Measurements from ENCODE around the gene EIF4H.
"Not testable (repeated sequence)": the region's sequence is repeated elsewhere in the genome, so short reads cannot be mapped to it uniquely, and the experiment has no call there.

EIF4H gene

DNA sequence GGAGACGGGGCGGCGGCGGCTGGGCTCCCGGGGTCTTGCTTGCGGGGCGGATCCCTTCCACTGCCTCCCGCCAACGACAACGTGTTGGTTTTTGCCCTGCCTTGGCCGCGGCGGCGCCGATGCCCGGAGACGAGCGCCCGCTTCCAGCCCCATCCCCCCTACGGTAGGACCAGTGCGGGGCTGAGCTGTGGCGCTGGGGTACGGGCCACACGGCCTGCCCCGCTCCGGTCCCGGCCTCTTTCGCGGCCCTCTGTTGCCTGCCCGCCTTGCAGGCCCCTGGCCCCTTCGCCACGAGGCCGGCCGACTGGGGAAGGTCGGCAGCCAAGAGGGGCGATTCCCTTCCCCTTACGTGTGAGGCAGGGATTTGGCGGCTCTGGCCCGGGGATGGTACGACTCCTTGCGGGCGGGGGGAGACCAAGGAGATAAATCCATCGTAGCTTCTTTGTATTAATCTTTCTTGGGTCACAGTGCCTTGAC lies 488 bp downstream of the EIF4H start:
- DNase-seq (ENCODE audit: low read depth in 1 of 2, low spot score in 1 of 2): peak; percentile 14 to 25

DNA sequence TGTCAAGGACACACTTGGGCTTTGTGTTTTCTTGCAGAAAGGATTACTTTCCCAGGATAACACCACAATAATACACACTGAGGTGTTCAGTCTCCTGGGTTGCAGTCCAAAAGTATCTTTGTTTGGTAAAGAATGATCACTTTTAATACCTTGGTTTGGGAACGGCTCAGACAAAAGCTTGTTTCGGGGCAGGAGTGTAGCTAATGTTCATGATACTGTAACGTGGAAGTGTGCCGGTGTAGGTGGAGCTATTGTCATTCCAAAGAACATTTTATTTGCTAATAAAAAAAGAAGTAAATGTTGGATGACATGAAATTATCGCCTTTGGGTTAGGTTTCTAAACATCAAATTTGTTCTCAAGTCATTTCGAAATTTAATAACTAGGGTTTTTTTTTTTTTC lies 1.2 kb downstream of the EIF4H start:
- DNase-seq (ENCODE audit: low read depth in 1 of 2, low spot score in 1 of 2): no peak

DNA sequence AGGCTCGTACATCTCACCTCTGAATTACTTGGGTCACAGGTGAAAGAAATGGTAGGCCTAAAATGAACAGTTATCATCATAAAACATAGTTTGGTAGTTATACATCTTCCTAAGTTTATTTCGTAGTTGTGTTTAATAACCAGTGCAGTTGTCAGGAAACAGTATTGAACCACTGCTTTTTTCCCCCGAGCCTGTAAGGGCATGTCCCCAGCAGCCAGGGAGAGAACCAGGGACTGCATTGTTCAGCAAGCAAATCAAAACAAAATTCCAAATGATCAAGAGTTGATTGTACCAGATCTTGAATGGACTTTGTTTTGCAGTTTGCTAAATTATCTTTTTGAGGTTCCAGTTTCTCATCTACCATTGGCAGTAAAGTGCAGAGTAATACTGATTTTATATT lies 2.4 kb downstream of the EIF4H start:
- DNase-seq (ENCODE audit: low read depth in 1 of 2, low spot score in 1 of 2): no peak

DNA sequence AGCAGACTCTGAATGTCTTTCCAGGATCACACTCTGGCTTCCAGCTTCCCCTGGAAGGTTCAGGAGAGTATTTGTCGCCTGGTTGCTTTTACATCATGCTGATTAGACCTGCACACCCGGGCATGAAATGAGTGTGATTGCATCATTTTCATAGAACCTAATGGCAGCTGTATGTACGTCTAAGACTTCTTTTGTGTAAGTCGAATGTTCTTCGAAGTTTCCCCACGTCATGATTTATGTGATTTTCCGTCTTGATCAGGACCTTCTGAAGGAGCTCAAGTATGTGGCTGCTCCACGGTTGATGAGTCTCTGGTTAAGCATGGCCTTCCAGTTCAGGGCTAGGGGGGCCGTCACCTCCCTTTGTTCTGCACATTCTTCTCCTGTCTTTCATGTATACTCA lies 4.5 kb downstream of the EIF4H start:
- DNase-seq (ENCODE audit: low read depth in 1 of 2, low spot score in 1 of 2): no peak

DNA sequence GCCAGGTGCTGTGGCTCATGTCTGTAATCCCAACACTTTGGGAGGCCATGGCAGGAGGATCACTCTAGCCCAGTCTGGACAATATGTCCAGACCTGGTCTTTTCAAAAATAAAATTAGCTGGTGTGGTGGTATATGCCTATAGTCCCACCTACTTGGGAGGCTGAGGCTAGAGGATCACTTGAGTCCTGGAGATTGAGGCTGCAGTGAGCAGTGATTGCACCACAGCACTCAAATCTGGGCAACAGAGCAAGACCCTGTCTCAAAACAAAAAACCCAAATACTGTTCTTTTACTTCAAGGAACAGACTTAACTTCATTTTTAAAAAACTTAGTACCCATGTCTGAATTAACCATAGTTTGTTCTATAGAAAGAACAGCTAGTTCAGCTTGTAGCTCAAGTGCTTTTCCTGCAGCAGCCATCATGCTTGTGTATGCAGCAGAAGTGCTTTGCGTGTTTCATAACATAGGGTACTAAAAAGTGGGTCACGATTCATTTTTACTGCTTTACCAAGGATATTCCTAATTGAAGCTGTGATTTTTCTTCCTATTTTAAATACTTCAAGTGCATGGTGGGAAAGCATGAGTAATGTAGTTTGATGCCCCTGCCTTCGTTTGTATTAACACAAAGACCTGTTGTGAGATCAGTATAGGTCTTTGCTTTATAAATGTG lies 5.9 kb downstream of the EIF4H start:
- DNase-seq (ENCODE audit: low read depth in 1 of 2, low spot score in 1 of 2): no peak

DNA sequence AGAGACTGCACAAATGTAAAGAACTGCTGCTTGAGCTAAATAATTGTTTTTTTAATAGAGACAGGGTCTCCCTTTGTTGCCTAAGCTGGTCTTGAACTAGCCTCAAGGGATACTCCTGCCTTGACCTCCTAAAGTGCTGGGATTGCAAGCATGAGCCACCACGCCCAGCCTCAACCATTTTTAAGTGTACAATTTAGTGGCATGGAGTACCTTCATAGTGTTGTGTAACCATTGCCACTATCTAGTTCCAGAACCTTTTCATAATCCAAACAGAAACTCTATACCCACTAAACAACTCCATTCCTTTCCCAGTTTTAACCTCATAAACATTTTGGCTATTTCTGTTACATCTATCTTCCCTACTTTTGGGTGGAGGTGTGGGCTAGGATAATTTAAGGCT lies 6.7 kb downstream of the EIF4H start:
- DNase-seq (ENCODE audit: low read depth in 1 of 2, low spot score in 1 of 2): no peak

DNA sequence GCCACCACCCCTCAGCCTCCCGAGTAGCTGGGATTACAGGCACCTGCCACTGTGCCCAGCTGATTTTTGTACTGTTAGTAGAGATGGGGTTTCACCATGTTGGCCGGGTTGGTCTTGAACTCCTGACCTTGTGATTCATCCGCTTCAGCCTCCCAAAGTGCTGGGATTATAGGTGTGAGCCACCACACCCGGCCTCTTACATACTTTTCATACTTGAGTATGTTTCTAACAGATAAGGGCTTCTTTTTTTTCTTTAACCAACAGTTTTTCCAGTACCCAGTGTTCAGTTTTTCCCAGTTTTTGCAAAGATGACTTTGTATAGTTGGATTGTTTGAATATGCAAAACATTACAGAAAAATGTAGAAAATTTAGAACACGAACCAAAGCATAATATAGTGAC lies 7.7 kb downstream of the EIF4H start:
- DNase-seq (ENCODE audit: low read depth in 1 of 2, low spot score in 1 of 2): no peak

DNA sequence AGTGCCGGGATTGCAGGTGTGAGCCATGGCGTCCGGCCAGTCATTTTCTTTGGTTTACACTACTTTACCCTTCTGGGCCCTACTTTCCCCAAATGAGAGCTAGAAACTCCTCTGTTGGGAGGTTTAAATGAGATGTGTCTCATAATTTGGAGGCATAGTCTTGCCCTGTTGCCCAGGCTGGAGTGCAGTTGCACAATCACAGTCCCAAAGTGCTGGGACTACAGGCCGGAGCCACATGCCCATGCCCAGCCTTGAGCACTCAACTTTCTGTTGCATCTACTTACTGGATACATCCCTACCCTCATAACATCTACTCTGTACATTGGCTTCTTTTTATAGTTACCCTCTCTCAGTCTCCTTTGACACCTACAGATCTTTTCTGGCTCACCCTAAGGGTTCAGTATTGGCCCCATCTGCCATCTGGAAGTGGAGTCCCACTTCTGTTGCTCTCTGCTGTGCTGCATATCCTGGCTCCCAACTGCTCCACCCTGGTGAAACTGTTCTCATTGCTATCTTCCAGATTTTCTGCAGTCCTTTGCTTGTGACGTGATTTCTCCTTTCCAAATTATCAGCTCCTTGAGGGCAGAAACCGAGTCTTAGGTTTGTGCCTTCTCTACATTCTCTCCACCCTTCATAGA lies 8.4 kb downstream of the EIF4H start:
- DNase-seq (ENCODE audit: low read depth in 1 of 2, low spot score in 1 of 2): no peak

DNA sequence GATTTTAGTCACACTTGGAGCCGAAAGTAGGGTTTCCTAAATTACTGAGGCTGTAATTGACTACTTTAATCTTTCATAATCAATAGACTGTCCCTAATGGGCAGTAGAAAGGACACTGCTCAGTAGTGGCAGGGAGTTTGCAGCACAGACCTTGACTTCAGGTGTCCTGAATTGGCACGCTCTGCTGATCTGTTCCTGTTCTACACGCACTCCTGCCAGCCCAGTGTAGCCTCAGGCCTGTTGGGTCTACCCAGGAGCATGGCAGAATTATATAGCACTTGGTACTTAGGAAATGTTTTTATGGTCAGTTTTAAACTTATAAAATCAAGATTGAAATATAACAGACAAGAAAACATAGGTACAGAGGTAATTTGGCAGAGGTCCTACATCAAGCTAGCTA lies 9.0 kb downstream of the EIF4H start:
- no peak for DNase-seq (ENCODE audit: low read depth in 1 of 2, low spot score in 1 of 2)

DNA sequence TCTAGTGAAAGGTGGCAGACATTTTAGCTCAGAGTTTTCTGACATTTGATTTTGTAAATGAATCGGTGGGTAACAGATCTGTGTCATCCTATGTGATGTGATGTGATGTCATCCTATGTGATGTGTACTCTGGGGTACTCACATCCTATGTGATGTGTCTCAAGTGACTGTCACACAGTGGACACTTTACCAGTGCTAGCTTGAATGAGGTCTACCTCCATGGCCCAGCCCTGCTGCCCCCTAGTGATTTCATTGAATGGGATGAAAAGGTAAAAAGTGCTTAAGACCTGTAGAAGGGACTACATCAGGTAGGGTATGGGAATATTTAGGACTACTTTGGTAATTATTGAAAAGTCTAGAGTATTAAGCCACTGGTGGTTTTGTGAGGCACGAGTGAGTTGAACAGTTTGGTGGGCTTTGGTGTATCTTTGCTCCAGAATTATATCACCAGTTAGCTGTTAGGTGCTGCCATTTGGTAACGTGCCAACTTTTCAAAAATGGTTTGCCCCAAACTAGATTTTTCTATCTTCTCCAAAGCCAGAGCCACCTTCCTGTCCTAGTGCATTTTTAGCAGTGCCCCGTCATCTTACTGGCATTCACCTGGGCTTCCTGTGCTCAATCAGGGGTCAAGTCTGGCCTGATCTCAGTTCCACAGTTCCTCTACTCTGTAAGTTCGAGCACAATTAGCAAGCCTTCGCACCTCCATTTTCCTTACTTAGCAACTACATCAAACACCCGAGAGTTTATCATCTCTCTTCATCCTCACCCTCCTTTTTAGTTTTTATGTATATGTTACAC lies 9.7 kb downstream of the EIF4H start:
- DNase-seq (ENCODE audit: low read depth in 1 of 2, low spot score in 1 of 2): no peak

DNA sequence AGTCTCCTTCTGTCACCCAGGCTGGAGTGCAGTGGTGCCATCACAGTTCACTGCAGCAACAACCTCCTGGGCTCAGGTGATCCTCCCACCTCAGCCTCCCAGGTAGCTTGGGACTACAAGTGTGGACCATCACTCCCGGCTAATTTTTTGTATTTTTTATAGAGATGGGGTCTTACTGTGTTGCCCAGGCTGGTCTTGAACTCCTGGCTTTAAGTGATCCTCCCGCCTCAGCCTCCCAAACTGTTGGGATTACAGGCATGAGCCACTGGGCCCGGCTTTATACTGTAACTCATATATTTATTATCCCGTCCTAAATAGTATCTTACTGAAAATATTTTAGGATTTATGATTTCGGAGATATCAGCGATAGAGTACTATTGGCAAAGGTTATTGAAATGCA lies 10.9 kb downstream of the EIF4H start:
- no peak for DNase-seq (ENCODE audit: low read depth in 1 of 2, low spot score in 1 of 2)

DNA sequence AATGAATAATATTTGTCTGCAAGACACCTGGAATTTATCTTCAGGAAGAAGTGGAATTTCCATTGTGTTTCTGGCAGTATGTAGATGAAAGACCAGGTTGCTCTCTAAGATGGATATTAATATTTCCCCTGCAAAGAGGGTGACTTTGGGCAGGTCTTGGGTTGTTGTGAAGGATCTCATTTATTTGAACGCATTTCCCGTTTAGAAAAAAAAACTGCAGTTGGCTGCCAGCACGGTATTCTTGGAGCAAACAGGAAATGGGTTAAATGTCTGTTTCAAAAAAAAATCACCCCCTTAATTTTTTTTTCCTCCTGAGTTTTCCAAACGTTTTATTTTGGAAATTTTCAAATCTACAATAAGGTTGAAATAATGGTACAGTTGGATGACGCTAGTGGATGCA lies 11.5 kb downstream of the EIF4H start:
- DNase-seq (ENCODE audit: low read depth in 1 of 2, low spot score in 1 of 2): no peak

DNA sequence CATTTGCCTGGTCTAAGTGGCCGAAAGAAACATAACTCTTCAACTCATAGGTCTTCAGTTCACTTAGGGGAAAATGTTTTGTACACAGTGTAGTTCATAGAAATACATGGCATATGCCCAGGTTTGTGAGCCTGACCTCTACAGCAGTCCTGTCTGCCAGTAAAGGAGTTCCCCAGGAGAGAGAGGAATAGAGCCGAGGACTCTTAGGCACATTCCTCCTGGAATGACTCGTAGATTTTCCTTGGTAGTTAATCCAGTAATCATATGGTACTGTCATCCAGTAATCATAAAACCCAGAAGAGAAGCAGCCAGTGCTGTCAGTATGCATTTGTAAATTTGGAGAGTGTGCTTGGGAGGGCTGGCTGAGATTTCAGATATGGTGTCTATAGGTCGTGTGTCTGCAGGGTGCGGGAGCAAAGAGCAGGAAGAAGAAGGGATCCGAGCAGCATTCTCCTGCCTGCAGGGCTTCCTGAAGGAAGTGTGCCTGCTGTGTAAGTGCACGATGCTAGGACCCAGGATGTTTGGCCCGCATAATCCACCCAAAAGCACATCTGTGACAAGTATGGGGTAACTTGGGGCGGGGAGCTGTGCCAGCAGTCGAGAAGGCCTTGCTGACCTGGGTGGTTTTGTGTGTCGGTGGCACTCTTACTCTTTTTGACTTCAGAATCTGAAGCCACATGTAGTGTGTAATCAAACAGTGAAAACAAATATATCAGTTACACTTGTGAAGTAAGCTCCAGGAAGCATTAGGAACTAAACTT lies 13.9 kb downstream of the EIF4H start:
- DNase-seq (ENCODE audit: low read depth in 1 of 2, low spot score in 1 of 2): no peak

DNA sequence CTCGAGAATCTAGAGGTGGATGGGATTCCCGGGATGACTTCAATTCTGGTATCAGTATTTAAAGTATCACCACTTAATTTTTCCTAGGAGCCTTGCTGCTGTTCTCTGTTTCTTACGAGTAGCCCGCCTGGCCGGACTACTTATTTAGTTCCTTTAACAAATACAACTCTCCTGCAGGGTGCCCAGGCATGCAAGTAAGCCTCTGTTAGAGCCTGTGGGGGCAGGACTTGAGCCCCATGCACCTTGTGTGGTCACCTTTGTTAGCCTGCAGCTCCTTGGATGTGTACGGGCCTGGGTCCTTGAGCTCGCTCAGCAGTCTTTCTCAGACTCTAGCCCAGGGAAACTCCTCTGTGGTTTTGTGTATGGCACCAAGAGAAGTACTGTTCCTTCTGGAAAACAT lies 16.1 kb downstream of the EIF4H start:
- no peak for DNase-seq (ENCODE audit: low read depth in 1 of 2, low spot score in 1 of 2)

DNA sequence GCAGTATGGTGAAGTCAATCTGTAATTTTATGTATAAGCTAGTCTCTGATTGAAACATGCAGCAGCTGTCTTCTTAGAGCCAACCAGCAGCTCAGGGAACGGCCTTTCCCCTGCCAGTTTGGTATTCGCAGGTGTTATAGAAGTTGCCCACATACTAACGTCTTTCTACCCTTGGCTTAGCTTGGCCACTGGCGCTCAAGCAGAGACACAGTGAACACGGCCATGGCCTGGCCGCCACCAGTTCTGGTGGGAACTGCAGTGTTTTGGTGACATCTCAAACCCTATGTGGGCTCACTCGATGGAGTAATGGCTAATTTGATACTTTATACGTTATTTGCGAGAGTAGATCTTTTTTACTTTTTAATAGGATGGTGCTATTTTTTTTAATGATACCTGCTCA lies 17.1 kb downstream of the EIF4H start:
- no peak for DNase-seq (ENCODE audit: low read depth in 1 of 2, low spot score in 1 of 2)

DNA sequence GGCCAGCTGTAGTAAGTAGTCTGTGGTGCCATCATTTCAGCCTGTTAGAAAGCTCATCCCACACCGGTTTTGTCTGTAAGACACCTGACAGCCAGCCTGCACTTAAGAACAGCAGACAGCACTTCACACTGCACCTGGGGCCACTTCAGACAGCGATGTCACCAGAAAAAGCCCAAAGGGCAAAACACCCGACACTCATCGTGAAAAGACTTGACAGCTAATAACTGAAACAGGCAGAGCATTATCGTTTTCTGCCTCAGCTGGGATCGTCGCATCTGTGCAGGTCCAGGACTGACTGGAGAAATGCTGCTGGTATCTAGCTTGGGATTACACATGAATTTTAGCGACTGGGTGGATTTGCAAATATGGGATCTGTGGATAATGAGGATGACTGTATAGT lies 18.9 kb downstream of the EIF4H start:
- DNase-seq (ENCODE audit: low read depth in 1 of 2, low spot score in 1 of 2): no peak

DNA sequence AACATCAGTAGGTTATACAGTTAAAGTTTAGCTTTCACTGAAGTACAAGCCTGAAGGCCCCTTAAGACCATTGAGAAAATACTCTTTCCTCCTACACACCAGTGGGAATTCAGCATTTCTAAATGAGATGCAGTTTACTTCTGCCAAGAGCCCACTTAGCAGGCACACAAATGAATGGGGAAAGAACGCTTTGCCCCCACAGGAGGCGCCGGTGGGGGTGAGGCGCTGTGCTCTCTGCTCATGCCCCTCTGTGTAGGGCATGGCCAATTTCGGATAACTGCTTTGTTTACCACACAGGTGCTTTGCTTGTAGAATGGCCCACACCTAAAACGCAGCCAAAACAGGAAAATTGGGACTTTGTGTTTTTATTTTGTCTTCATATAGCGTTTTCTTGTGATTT lies 19.8 kb downstream of the EIF4H start:
- no peak for DNase-seq (ENCODE audit: low read depth in 1 of 2, low spot score in 1 of 2)

DNA sequence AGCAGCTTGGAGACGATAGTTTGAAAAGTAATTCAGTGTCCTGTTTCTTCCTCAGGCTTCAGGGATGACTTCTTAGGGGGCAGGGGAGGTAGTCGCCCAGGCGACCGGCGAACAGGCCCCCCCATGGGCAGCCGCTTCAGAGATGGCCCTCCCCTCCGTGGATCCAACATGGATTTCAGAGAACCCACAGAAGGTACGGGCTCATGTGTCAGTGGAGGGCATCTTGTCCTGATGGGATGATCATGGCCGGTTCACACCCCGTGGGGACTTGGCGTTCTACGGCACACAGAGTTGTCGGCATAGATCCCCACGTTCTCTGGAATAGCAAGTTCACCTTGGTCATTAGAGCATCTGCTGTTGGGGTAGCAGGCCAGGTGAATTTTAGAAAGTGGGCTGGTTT lies 20.5 kb downstream of the EIF4H start:
- no peak for DNase-seq (ENCODE audit: low read depth in 1 of 2, low spot score in 1 of 2)

DNA sequence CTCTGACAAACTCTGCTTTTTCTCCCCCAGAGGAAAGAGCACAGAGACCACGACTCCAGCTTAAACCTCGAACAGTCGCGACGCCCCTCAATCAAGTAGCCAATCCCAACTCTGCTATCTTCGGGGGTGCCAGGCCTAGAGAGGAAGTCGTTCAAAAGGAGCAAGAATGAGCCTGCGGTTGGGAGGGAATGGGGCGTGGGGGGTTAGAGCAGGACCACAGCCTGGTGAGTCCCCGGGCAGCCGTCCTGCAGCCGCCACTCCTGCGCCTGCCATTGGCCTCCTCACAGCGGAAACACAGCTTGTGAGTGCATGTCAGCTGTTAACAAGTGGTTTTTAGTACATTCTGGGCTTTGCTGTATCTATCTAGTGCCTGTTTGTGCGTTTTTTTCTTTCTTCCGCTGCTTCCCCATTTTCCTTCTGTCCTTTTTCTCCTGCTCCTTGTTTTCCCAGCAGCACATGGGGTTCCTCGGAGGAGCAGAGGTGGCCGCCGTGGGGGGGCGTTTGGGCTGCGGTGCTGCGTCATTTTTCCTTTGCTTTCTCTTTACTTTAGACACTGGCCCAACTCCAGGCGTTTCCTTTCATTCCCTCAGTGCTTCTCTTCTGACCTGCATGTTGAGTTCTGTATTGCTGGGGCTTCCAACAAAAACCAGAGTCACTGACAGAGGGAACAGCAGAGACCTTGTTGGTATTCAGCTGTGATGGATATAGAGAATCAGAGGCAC lies 21.1 kb downstream of the EIF4H start:
- not testable (repeated sequence) for DNase-seq (ENCODE audit: low read depth in 1 of 2, low spot score in 1 of 2)

DNA sequence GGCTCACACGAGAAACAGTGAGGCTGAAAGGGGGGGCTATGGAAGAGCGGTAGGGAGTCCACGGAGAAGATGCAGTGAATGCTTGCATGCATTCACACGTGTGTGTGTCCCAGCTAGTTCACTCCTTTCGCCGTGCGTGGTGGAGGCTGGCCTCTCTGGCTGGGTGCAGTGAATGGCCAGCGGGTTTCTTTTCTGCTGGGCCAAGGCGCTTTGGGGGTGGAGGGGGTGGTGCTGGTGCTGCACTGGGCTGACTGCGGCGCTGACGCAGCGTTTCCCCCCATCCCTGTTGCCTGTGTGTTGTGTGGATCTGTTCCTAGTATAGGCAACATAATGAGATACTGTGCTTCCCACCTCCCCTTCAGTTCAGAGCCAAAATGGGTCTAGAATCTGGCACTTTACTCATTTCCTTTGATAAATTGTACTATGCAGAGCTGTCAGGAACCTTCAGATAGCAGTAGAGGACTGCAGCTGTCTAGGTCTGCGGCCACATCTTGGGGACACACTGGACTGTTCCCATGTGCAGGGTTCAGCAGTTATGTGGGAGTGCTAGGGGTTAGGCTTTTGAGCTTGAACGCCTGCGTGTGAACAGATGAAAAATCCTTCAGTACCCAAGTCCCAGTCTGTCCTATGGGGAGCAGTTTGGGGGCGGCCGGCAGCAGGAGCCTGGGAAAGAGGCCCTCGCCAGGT lies 22.0 kb downstream of the EIF4H start:
- DNase-seq (ENCODE audit: low read depth in 1 of 2, low spot score in 1 of 2): not testable (repeated sequence)

Data from activated CD4-positive, alpha-beta T cell treated with anti-CD3 and anti-CD28 coated beads, Interleukin-2, amount 50 U/mL, for 24 hours (primary cell).